ENCODE results near the gene CHCHD10. TPM values are rescaled to one million over a fixed set of nuclear protein-coding genes. Genes with fewer than 3 reads are reported as not detected.
A peak's percentile ranks its signal among the peaks of the same experiment; 100 is the strongest.

The CHCHD10 gene
- total RNA-seq, 1 donor from 2014 or later, result 87.2 TPM

- H3K36me3 Mint-ChIP-seq, result peaks cover 17% of the 10 kb centered on the region
- no peak for TF ChIP-seq CTCF (conservative IDR thresholded peaks at IDR 0.05)
- H3K27ac Mint-ChIP-seq, result peak overlapping the region; percentile 44
- H3K27me3 Mint-ChIP-seq, result no peaks in the 10 kb centered on the region
- no peak for DNase-seq (ENCODE audit: extremely low spot score, unreplicated experiment)
- no peaks in the 10 kb centered on the region for H3K9me3 Mint-ChIP-seq
- peak overlapping the region; percentile 68 for H3K4me3 Mint-ChIP-seq
- H3K4me1 Mint-ChIP-seq (ENCODE audit: unreplicated experiment), result peaks cover 49% of the 10 kb centered on the region
Observed at GRCh38 chr22:23789638-23790037, 21.9 kb upstream of the CHCHD10 start.

- Mint-ChIP-seq H3K27me3 (no peaks in the 10 kb centered on the region), H3K4me3 (peak overlapping the region; percentile 68), H3K36me3 (peaks cover 17% of the 10 kb centered on the region), H3K4me1 (ENCODE audit: unreplicated experiment) (peaks cover 51% of the 10 kb centered on the region), H3K9me3 (no peaks in the 10 kb centered on the region), H3K27ac (peak overlapping the region; percentile 44)
- TF ChIP-seq CTCF (conservative IDR thresholded peaks at IDR 0.05), result no peak
- DNase-seq (ENCODE audit: extremely low spot score, unreplicated experiment), result no peak
Observed at GRCh38 chr22:23789121-23789520, 21.3 kb upstream of the CHCHD10 start.

- peak overlapping the region; percentile 80 for H3K27ac Mint-ChIP-seq
- H3K36me3 Mint-ChIP-seq, result peaks cover 11% of the 10 kb centered on the region
- no peak for DNase-seq (ENCODE audit: extremely low spot score, unreplicated experiment)
- peak overlapping the region; percentile 95 for H3K4me3 Mint-ChIP-seq
- H3K9me3 Mint-ChIP-seq, result no peaks in the 10 kb centered on the region
- no peaks in the 10 kb centered on the region for H3K27me3 Mint-ChIP-seq
- H3K4me1 Mint-ChIP-seq (ENCODE audit: unreplicated experiment), result peaks cover 46% of the 10 kb centered on the region
- TF ChIP-seq CTCF (conservative IDR thresholded peaks at IDR 0.05), result no peak
Observed at GRCh38 chr22:23787910-23788309, 20.1 kb upstream of the CHCHD10 start.

GRCh38 chr22:23787600-23787896 is 19.8 kb upstream of the CHCHD10 start:
- peak overlapping the region; percentile 80 for H3K27ac Mint-ChIP-seq
- H3K4me1 Mint-ChIP-seq (ENCODE audit: unreplicated experiment), result peaks cover 42% of the 10 kb centered on the region
- no peak for TF ChIP-seq CTCF (conservative IDR thresholded peaks at IDR 0.05)
- peak overlapping the region; percentile 95 for H3K4me3 Mint-ChIP-seq
- DNase-seq (ENCODE audit: extremely low spot score, unreplicated experiment), result no peak
- no peaks in the 10 kb centered on the region for H3K9me3 Mint-ChIP-seq
- peaks cover 7% of the 10 kb centered on the region for H3K36me3 Mint-ChIP-seq
- H3K27me3 Mint-ChIP-seq, result no peaks in the 10 kb centered on the region

- H3K27me3 Mint-ChIP-seq, result no peaks in the 10 kb centered on the region
- H3K9me3 Mint-ChIP-seq, result no peaks in the 10 kb centered on the region
- H3K27ac Mint-ChIP-seq, result peak within 1 kb of the TSS; percentile 91
- H3K4me3 Mint-ChIP-seq, result peak within 1 kb of the TSS; percentile 95
- peaks cover 36% of the 10 kb centered on the region for H3K4me1 Mint-ChIP-seq (ENCODE audit: unreplicated experiment)
- H3K36me3 Mint-ChIP-seq, result peaks cover 6% of the 10 kb centered on the region
- DNase-seq (ENCODE audit: extremely low spot score, unreplicated experiment), result peak; percentile 90
- TF ChIP-seq CTCF (conservative IDR thresholded peaks at IDR 0.05), result no peak
Observed at GRCh38 chr22:23786752-23787599, 19.2 kb upstream of the CHCHD10 start, which contains the start of gene SMARCB1. TSS of gene SMARCB1 (plus strand) at chr22:23786966. CDS start at chr22:23787170, 204 bp downstream.

All from type B pancreatic cell (in vitro differentiated cells).